NCI-H774 (cell line): ENCODE data around the gene BFSP2.

Source experiments
- DNase-seq: peaks from one replicate; lab custom pipeline; 2025; lab: John Stamatoyannopoulos, UW

Gene BFSP2

GRCh38 chr3:133400006-133400515 is at the start of gene BFSP2:
BFSP2 (plus strand) TSS chr3:133400056; CDS start chr3:133400084, 28 bp downstream.
- DNase-seq: no peak

DNA sequence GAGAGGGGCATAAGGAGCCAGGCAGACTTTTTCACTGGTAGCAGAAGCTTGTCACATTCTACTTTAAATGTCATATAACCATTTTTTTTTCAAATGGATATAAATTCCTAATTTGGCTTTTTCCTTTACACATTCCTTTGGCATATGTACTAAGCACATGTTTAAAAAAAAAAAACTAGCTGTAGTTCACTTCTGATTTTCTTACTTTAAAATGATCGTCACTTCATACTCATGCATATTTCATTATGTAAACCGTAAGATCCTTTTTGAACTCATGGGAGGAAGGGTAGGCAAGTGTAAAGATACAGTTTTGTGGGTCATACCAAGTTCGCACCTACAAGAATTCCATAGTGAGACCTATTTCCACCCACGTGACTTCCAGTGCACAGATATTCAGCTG is 45.1 kb upstream of the BFSP2 start:
- no peak for DNase-seq

- DNase-seq: no peak
These were observed 39.4 kb upstream of the BFSP2 start for GRCh38 chr3:133360476-133360875.

- DNase-seq: no peak
These were observed 38.8 kb upstream of the BFSP2 start for GRCh38 chr3:133361011-133361410.

DNA sequence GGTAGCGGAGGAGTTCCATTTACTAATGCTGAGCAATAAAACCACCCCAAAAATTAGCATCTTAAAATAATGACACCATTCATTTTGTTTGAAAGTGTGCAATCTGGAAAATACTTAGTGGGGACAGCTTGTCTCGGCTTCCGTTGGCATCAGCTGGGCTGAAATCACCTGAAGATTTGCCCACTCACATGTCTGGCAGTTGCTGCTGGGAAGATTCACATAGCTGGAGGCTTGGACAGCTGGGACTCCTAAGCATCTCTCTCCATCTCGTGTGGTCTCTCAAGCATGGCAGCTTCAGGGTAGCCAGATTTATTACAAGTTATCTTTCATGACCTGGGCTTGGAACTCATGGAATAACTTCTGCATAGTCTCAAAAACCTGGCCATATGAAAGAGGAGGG is 38.4 kb upstream of the BFSP2 start:
- DNase-seq: no peak

- DNase-seq: peak; percentile 15
These were observed 37.3 kb upstream of the BFSP2 start for GRCh38 chr3:133362539-133362938.

- DNase-seq: no peak
These were observed 35.2 kb upstream of the BFSP2 start for GRCh38 chr3:133364704-133365103.

DNA sequence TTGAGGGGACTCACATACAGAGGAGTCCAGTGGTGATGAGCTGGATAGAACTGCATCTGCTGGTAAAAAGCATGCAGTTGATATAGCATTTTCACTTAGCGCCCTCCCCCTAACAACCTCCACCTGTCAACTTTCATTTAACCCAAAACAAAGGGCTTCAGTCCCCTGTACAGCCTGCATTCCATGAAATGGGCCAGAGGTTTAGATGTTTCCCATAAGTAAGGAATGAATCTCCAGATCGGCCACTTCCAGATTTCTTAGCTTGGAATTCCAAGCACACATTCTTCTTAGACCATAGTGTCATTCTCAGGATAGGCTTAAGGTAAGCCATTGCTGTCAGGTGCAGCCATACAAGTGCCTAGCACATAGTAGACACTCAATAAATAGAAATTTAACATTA is 32.9 kb upstream of the BFSP2 start:
- DNase-seq: no peak

DNA sequence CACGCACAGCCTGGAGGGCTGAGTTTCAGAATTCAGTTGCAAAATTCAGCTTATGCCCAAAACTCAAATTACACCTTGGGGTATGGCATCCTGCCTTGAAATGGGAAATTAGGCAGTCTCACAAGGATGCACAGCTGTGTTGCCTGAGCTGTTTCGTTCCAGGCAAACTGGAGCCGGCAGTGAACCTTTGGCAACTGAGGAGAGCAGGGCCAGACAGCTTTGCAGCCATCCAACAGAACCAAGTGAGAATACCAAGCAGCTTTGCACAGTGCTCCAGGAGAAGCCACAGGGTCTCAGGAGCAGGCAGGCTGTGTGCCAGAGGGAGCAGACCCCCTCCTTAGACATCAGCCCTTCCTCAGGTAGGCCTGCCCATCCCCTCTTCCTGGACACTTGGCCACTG is 32.5 kb upstream of the BFSP2 start:
- DNase-seq: no peak

DNA sequence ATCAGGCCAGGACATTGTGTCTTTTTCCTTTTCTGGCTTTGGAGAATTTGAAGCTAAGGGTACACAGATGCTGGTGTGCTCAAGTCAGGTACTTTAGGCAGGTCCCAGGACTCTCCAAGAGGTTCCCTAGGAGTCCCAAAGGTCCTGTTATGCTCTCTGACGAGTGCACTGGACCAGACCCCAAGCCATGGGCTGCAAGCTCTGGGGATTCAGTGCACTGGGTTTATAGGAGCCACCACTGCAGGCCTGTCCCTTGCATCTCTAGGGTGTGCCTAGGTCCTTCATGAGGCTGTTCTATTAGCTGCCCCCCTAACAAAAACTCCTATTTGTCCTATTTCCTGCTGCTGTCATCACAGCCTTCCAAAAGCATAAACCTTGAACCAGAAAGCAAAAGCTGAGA is 31.9 kb upstream of the BFSP2 start:
- no peak for DNase-seq

- DNase-seq: no peak
These were observed 31.3 kb upstream of the BFSP2 start for GRCh38 chr3:133368371-133369067.

DNA sequence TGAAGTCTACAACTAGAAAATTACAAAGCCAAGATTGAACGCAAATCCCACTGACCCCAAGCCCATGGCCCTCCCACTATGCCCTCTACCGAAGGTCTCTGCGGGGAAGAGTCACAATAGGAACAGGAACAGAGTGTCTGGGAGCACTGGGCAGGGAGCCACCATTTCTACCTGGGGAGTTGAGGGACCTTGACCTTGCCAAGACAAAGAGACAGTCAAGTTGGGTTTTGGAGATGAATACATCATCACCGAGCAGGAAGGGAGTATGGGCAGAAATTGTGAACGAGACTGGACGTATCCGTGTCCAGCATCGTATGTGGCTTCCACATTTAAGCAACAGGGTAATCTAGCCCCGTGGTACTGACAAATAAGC is 30.8 kb upstream of the BFSP2 start:
- no peak for DNase-seq

GRCh38 chr3:133371181-133371580 is 28.7 kb upstream of the BFSP2 start:
- DNase-seq: no peak

GRCh38 chr3:133371676-133372075 is 28.2 kb upstream of the BFSP2 start:
- DNase-seq: no peak

DNA sequence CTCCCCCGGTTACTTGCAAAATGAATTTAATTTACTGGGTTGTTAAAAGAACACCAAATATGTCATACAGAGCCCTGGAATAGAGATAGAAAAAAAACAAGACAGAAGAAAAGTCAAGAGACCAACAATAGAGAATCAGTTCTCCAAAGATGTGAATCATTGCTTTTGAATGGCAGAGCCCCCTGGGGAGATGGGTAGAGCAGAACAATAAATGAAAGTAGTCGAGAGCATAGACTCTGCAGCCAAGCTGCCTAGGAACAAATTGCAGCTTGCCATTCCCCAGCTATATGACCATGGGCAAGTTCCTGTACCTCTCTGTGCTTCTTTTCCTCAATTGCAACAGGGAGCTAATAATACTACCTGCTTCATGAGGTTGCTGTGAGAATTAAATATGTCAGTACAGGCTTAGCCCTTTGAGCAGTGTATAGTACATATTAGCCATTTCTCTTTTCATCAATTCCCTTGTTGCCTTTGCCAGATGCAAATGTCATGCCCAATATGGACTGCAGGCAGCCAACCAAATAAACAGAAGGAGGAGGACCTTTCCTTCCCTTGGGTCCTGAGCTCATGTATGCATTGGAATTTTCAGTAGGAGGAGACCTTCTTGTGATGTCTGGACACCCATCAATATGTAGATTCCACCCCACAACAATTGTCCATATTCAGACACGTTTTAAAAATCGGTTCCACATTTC is 25.0 kb upstream of the BFSP2 start:
- DNase-seq: no peak

GRCh38 chr3:133375403-133375745 is 24.5 kb upstream of the BFSP2 start:
- DNase-seq: no peak

- no peak for DNase-seq
These were observed 23.0 kb upstream of the BFSP2 start for GRCh38 chr3:133376810-133377209.

DNA sequence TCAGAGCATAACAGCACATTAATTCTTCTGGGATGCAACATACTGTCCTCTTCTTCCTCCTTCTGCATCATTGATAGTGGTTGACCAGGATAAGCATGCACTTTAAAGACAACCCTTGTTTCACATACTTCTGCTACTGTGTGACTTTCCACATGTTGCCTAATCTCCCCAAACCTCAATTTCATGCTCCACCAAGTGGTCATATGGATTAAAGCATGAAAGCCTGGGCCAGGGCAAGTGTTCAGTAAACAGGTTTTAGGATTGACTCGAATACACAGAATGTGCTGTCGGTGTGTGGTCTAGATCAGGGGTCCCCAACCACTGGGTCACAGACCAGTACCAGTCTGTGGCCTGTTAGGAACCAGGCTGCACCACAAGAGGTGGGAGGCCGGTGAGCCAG is 22.5 kb upstream of the BFSP2 start:
- peak; percentile 5 for DNase-seq

DNA sequence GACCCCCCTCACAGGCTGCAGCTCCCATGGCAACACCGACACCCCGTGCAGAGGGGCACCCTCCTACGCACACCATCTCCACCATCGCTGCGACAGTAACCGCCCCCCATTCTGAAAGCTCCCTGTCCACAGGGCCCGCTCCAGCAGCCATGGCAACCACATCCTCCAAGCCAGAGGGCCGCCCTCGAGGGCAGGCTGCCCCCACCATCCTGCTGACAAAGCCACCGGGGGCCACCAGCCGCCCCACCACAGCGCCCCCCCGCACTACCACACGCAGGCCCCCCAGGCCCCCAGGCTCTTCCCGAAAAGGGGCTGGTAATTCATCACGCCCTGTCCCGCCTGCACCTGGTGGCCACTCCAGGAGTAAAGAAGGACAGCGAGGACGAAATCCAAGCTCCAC is 19.9 kb upstream of the BFSP2 start:
- DNase-seq: no peak

DNA sequence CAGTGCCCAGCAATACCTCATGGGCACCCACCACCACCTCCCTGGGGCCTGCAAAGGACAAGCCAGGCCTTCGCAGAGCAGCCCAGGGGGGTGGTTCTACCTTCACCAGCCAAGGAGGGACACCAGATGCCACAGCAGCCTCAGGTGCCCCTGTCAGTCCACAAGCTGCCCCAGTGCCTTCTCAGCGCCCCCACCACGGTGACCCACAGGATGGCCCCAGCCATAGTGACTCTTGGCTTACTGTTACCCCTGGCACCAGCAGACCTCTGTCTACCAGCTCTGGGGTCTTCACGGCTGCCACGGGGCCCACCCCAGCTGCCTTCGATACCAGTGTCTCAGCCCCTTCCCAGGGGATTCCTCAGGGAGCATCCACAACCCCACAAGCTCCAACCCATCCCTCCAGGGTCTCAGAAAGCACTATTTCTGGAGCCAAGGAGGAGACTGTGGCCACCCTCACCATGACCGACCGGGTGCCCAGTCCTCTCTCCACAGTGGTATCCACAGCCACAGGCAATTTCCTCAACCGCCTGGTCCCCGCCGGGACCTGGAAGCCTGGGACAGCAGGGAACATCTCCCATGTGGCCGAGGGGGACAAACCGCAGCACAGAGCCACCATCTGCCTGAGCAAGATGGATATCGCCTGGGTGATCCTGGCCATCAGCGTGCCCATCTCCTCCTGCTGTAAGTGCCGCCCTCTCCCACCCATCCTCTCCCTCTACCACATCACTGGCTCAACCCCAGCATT is 19.2 kb upstream of the BFSP2 start:
- DNase-seq: no peak

DNA sequence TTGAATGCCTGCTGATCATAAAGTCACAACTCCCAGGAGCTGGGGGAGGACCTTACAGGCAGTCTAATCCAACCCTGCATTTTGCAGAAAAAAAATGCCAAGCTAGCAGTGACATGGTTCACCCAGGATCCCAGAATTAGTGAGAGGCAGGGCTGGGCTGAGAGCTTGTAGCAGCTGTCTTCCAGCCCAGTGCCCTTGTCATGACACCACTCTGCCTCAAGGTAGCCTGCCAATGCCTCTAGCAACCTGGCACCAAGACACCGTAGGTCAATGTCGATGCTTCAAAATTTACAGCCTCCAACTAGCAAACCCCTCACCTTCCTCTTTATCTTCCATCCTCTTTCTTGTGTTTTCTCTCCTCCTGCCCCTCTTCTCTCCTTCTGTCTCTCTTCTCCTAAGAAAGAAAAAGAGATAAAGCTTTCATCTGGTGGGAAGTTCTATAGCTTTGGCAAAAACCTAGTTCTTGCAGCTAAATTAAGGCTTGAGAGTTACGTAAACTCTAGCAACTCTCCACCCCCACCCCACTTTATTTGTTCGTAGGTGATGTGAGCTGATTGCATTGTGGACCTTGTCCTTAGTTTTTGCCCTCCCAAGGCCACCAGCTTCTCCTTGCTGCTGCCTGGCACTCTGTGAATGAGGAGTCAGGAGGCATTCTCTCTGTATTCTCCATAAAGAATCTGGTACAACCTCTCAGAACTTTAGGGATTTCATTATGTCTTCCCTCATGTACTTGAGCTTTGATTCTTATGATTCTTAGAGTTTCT is 18.3 kb upstream of the BFSP2 start:
- no peak for DNase-seq

- DNase-seq: no peak
These were observed 16.7 kb upstream of the BFSP2 start for GRCh38 chr3:133383175-133383574.
